HL-60 (cell line): ENCODE data around the gene NR3C2.

Experiments
- CTCF ChIP-seq: IDR thresholded peaks from one replicate; pipeline ENCODE4 v1.5.1; 2011; ENCODE audit warnings: low read length, control low read depth, inconsistent platforms; ENCODE audit not compliant: insufficient read depth
- GABPA ChIP-seq: IDR thresholded peaks from 2 replicates; pipeline ENCODE4 v1.6.1; 2012; ENCODE audit warnings: low read depth
- POLR2AphosphoS5 ChIP-seq: IDR thresholded peaks from 2 replicates; pipeline ENCODE4 v1.6.1; 2012; ENCODE audit warnings: low read depth
- REST ChIP-seq: IDR thresholded peaks from 2 replicates; pipeline ENCODE4 v1.6.1; 2012; ENCODE audit warnings: low read depth; ENCODE audit not compliant: insufficient replicate concordance
- SPI1 ChIP-seq: IDR thresholded peaks from 2 replicates; pipeline ENCODE4 v1.6.1; 2012; ENCODE audit warnings: low read depth, mild to moderate bottlenecking, borderline replicate concordance

DNA sequence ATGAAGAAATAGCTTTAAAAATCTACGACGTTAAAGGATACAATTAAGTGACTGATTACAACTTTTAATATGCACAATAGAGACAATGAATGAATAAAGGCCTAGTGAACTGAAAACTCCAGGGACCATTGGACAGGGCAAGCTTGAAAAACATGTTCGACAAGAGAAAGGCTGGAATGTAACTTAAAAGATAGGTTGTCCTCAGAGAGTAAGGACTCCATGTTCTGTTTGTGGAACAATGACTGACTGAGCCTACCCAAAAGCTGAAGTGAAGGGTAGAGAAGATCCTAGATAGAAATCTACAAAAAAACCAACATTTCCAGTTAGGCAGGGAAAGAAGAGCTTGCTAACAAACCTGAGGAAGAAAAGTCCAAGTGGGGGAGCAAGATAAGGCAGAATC, 173.4 kb downstream of the NR3C2 start:
- TF ChIP-seq CTCF (no peak), REST (no peak), POLR2AphosphoS5 (no peak), SPI1 (no peak), GABPA (no peak)
